Spinal cord (tissue), 10 donors: ENCODE data around the gene CYP4F2. TPM values are rescaled to one million over a fixed set of nuclear protein-coding genes. Genes with fewer than 3 reads are reported as not detected.
"Not testable (repeated sequence)": the region's sequence is repeated elsewhere in the genome, so short reads cannot be mapped to it uniquely, and the experiment has no call there.

Source experiments
- DNase-seq, 6 donors: peaks; one replicate each; pipeline versions ENCODE4 v3.0.0 to v3.0.0-alpha.2; 2013 to 2015; ENCODE audit warnings: low spot score in 6 of 6, low read depth in 4 of 6
- H3K27ac ChIP-seq: one replicate; pipeline ENCODE4 v1.5.1; 2013; ENCODE audit warnings: low read depth, low read length, control low read depth
- H3K27me3 ChIP-seq: one replicate; pipeline ENCODE4 v1.6.1; 2013; ENCODE audit warnings: low read length; ENCODE audit not compliant: control insufficient read depth, insufficient read depth
- H3K36me3 ChIP-seq: one replicate; pipeline ENCODE4 v1.6.1; 2013; ENCODE audit warnings: low read length; ENCODE audit not compliant: control insufficient read depth, insufficient read depth
- H3K4me1 ChIP-seq: one replicate; pipeline ENCODE4 v1.6.1; 2013; ENCODE audit warnings: low read length; ENCODE audit not compliant: control insufficient read depth, insufficient read depth
- H3K4me3 ChIP-seq: one replicate; pipeline ENCODE4 v1.5.1; 2013; ENCODE audit warnings: low read depth, low read length, control low read depth
- H3K9me3 ChIP-seq: one replicate; pipeline ENCODE4 v1.6.1; 2013; ENCODE audit warnings: low read length; ENCODE audit not compliant: control insufficient read depth, insufficient read depth
- WGBS: methylation state at CpG from one replicate; pipeline ENCODE4 v1.1.5; 2013; ENCODE audit warnings: missing lambda C conversion rate; ENCODE audit not compliant: insufficient coverage; 5-methylcytosine and 5-hydroxymethylcytosine counted together
- polyA plus RNA-seq, 2 donors: library from polyadenylated mRNA; unstranded; fragments of 120-200 nt; gene quantifications; one replicate each; pipeline ENCODE4 v1.2.1, GENCODE V29; 2013; ENCODE audit not compliant: insufficient read length in 2 of 2
- small RNA-seq: library from RNA; depleted of rRNA; stranded (forward); fragments of <200 nt; gene quantifications from one replicate; pipeline ENCODE3, GENCODE V24; 2014; ENCODE audit warnings: low replicate concordance
- total RNA-seq, 2 donors: library from RNA; depleted of rRNA in 1 of 2; stranded (reverse); fragments of 120-200 nt in 1 of 2; fragments of >200 nt in 1 of 2; gene quantifications; one replicate each; pipeline versions ENCODE4 v1.2.3 to v1.2.4, GENCODE V29; 2013 to 2014
- donor health status: healthy.

The CYP4F2 gene
- total and polyA plus RNA-seq, 4 donors: 0.17 to 0.86 (median 0.59) TPM; not detected in 1

DNA sequence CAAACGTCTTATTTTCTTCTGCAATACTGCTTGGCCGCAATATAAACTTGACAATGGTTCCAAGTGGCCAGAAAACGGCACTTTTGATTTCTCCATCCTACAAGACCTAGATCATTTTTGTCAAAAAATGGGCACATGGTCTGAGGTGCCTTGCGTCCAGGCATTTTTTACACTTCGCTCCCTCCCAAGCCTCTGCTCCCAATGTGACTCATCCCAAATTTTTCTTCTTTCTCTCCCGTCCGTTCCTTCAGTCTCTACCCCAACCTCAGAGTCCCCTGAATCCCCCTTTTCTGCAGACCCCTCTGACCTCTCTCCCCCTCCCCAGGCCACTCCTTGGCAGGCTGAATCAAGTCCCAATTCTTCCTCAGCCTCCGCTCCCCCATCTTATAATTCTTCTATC, 68.1 kb downstream of the CYP4F2 start:
- peaks cover 4% of the 10 kb centered on the region for H3K4me1 ChIP-seq
- no peak for DNase-seq
- H3K4me3 ChIP-seq: no peak overlapping the region
- no peak overlapping the region for H3K27ac ChIP-seq
- no peaks in the 10 kb centered on the region for H3K27me3 ChIP-seq
- no peaks in the 10 kb centered on the region for H3K36me3 ChIP-seq
- whole genome bisulfite sequencing: 88% methylated on average over 8 of the region's 8 CpGs
- no peaks in the 10 kb centered on the region for H3K9me3 ChIP-seq

DNA sequence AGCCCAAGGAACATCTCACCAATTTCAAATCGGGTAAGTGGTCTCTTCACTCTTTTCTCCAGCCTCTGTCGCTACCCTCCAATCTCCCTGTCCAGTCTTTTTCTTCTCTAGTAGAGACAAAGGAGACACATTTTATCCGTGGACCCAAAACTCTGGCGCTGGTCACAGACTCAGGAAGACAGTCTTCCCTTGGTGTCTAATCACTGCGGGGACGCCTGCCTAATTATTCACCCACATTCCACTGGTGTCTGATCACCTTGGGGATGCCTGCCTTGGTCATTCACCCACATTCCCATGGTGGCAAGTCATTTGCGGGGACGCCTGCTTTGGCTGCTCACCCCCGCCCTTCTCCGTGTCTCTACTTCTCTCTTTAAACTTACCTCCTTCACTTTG, 68.6 kb downstream of the CYP4F2 start:
- WGBS: 90% methylated on average over 10 of the region's 10 CpGs
- Histone ChIP-seq H3K27ac (no peak overlapping the region), H3K9me3 (no peaks in the 10 kb centered on the region), H3K36me3 (no peaks in the 10 kb centered on the region), H3K4me3 (no peak overlapping the region), H3K27me3 (no peaks in the 10 kb centered on the region), H3K4me1 (no peaks in the 10 kb centered on the region)
- no peak for DNase-seq

GRCh38 chr19:15828611-15829305, 69.1 kb downstream of the CYP4F2 start:
- H3K36me3 ChIP-seq, H3K4me3 ChIP-seq, H3K27me3 ChIP-seq, DNase-seq, H3K27ac ChIP-seq, H3K4me1 ChIP-seq, H3K9me3 ChIP-seq: not testable (repeated sequence)
- 78% methylated on average over 13 of the region's 13 CpGs for WGBS

GRCh38 chr19:15828121-15828610, 69.7 kb downstream of the CYP4F2 start:
- 77% methylated on average over 5 of the region's 7 CpGs for WGBS
- no peak overlapping the region for H3K4me3 ChIP-seq
- no peak overlapping the region for H3K27ac ChIP-seq
- H3K27me3 ChIP-seq: no peaks in the 10 kb centered on the region
- no peaks in the 10 kb centered on the region for H3K36me3 ChIP-seq
- DNase-seq: no peak
- H3K9me3 ChIP-seq: no peaks in the 10 kb centered on the region
- no peaks in the 10 kb centered on the region for H3K4me1 ChIP-seq

Small RNAs within 50 kb of the gene (small RNA-seq; reads per million reads assigned to genes)
- gene CYP4F36P: not detected

Other genes with a start within 250 kb of the CYP4F2 start
- gene CYP4F12, start 225.0 kb downstream of the CYP4F2 start, total RNA-seq: 1 to 10 TPM; 2.2 to 6.8 TPM
- gene CYP4F12, start 225.0 kb downstream of the CYP4F2 start, polyA plus RNA-seq: 1 to 10 TPM; 5.2 to 7.6 TPM
- gene OR10H2, start 170.1 kb downstream of the CYP4F2 start, total RNA-seq: not detected
- gene OR10H2, start 170.1 kb downstream of the CYP4F2 start, polyA plus RNA-seq: not detected
- gene OR10H3, start 160.1 kb downstream of the CYP4F2 start, total RNA-seq: not detected
- gene OR10H3, start 160.1 kb downstream of the CYP4F2 start, polyA plus RNA-seq: not detected
- gene OR10H5, start 110.4 kb downstream of the CYP4F2 start, total RNA-seq: under 1 TPM in 1 of 2 donors, not detected in 1; under 0.01 TPM
- gene OR10H5, start 110.4 kb downstream of the CYP4F2 start, polyA plus RNA-seq: under 1 TPM; 0.11 to 0.24 TPM
- gene OR10H1, start 82.4 kb downstream of the CYP4F2 start, total RNA-seq: not detected
- under 1 TPM; 0.08 to 0.11 TPM for gene OR10H1, start 82.4 kb downstream of the CYP4F2 start, polyA plus RNA-seq
- under 1 TPM; 0.17 to 0.69 TPM for gene CYP4F11, start 36.5 kb upstream of the CYP4F2 start, total RNA-seq
- gene CYP4F11, start 36.5 kb upstream of the CYP4F2 start, polyA plus RNA-seq: not detected
- not detected for gene OR10H4, start 50.9 kb upstream of the CYP4F2 start, total RNA-seq
- not detected for gene OR10H4, start 50.9 kb upstream of the CYP4F2 start, polyA plus RNA-seq
- gene TPM4, start 178.4 kb upstream of the CYP4F2 start, total RNA-seq: 100 to 1,000 TPM; 197 to 397 TPM
- 100 to 1,000 TPM; 205 to 225 TPM for gene TPM4, start 178.4 kb upstream of the CYP4F2 start, polyA plus RNA-seq
- 10 to 100 TPM; 43.0 to 59.0 TPM for gene RAB8A, start 213.8 kb upstream of the CYP4F2 start, total RNA-seq
- 10 to 100 TPM; 53.5 to 64.9 TPM for gene RAB8A, start 213.8 kb upstream of the CYP4F2 start, polyA plus RNA-seq
- under 1 TPM; 0.11 to 0.79 TPM for gene HSH2D, start 245.6 kb upstream of the CYP4F2 start, total RNA-seq
- under 1 TPM; 0.22 to 0.45 TPM for gene HSH2D, start 245.6 kb upstream of the CYP4F2 start, polyA plus RNA-seq